Left lung (tissue), 10 donors: ENCODE measurements around the gene KATNBL1. TPM values are rescaled to one million over a fixed set of nuclear protein-coding genes. Genes with fewer than 3 reads are reported as not detected.

Experiments
- ATAC-seq: fragments of 200-7000 bp; cut with Tn5 transposase; one replicate; pipeline ENCODE4 v1.9.1; 2020; ENCODE audit warnings: moderate library complexity
- DNase-seq, 4 donors: peaks; one replicate each; pipeline ENCODE4 v3.0.0-alpha.2; 2013 to 2020
- H3K27ac ChIP-seq, 2 donors: fragments of 200-600 bp; sonication (generic) in 1 of 2; one replicate each; pipeline versions ENCODE4 v1.5.0 to v1.8.0; 2020 to 2021
- H3K27me3 ChIP-seq, 2 donors: fragments of 200-600 bp; sonication (generic) in 1 of 2; one replicate each; pipeline versions ENCODE4 v1.5.0 to v1.8.0; 2020 to 2021
- H3K36me3 ChIP-seq, 2 donors: fragments of 200-600 bp; sonication (generic) in 1 of 2; one replicate each; pipeline versions ENCODE4 v1.5.0 to v1.8.0; 2020 to 2021
- H3K4me1 ChIP-seq, 2 donors: fragments of 200-600 bp; one replicate each; pipeline ENCODE4 v1.8.0; 2021
- H3K4me3 ChIP-seq, 2 donors: fragments of 200-600 bp; sonication (generic) in 1 of 2; one replicate each; pipeline versions ENCODE4 v1.5.0 to v1.8.0; 2020 to 2021; ENCODE audit warnings: mild to moderate bottlenecking in 1 of 2
- H3K9me3 ChIP-seq, 2 donors: fragments of 200-600 bp; sonication (generic) in 1 of 2; one replicate each; pipeline versions ENCODE4 v1.5.0 to v1.8.0; 2020 to 2021
- intact Hi-C, 2 donors: fragments of 100-400 bp; cut with DNase I; formaldehyde crosslinking; loops; one replicate each; pipeline versions ENCODE4 v1.11.2 to v1.14.2; 2022
- polyA plus RNA-seq, 6 donors: library from polyadenylated mRNA; unstranded; fragments of 120-200 nt; gene quantifications; one replicate each; pipeline ENCODE4 v1.2.1, GENCODE V29; 2013; ENCODE audit not compliant: insufficient read length in 6 of 6
- total RNA-seq, 2 donors: library from RNA; stranded (reverse); fragmentation: NEBNext Ultra II Directional; extraction: Animal tissue kit (Norgen Biotek cat#: 25700); gene quantifications; one replicate each; pipeline ENCODE4 v1.2.1, GENCODE V29; 2021
- TF ChIP-seq, protein P1 (sequence below), 2 donors: fragments of 200-600 bp; sonication (generic) in 1 of 2; IDR thresholded peaks; one replicate each; pipeline versions ENCODE4 v1.5.0 to v1.8.0; 2021; ENCODE audit warnings: antibody characterized with exemption in 2 of 2
- donor health status: DM: no; HTN: yes; CAD: no.
- donor health status: DM: no; HTN: no; CAD: no.

Gene KATNBL1
- total and polyA plus RNA-seq, 8 donors: 37.4 to 112 (median 88.0) TPM

- TF ChIP-seq, protein P1, sequence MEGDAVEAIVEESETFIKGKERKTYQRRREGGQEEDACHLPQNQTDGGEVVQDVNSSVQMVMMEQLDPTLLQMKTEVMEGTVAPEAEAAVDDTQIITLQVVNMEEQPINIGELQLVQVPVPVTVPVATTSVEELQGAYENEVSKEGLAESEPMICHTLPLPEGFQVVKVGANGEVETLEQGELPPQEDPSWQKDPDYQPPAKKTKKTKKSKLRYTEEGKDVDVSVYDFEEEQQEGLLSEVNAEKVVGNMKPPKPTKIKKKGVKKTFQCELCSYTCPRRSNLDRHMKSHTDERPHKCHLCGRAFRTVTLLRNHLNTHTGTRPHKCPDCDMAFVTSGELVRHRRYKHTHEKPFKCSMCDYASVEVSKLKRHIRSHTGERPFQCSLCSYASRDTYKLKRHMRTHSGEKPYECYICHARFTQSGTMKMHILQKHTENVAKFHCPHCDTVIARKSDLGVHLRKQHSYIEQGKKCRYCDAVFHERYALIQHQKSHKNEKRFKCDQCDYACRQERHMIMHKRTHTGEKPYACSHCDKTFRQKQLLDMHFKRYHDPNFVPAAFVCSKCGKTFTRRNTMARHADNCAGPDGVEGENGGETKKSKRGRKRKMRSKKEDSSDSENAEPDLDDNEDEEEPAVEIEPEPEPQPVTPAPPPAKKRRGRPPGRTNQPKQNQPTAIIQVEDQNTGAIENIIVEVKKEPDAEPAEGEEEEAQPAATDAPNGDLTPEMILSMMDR (IDR thresholded peaks at IDR 0.05): no peak
- H3K36me3 ChIP-seq: no peaks in the 10 kb centered on the region
These were observed 95.2 kb downstream of the KATNBL1 start for GRCh38 chr15:34114739-34115138.

GRCh38 chr15:34114215-34114614, 95.7 kb downstream of the KATNBL1 start:
- TF ChIP-seq, protein P1 (IDR thresholded peaks at IDR 0.05): no peak
- Histone ChIP-seq H3K4me1 (no peaks in the 10 kb centered on the region), H3K36me3 (no peaks in the 10 kb centered on the region), H3K9me3 (no peaks in the 10 kb centered on the region), H3K4me3 (no peak overlapping the region), H3K27ac (no peak overlapping the region), H3K27me3 (peaks cover 0 to 47% of the 10 kb centered on the region in 2 donors)
- DNase-seq: no peak
- intact Hi-C loops: loop anchor here in 1 of 2 donors (5.0 kb wide), 1 partner anchor 98 kb away; the partner anchor contains the start of gene KATNBL1
- ATAC-seq: no peak

More at GRCh38 chr15:34114739-34115138, 95.2 kb downstream of the KATNBL1 start:
- no peak for DNase-seq
- H3K27me3 ChIP-seq: peaks cover 0 to 47% of the 10 kb centered on the region in 2 donors
- no peaks in the 10 kb centered on the region for H3K4me1 ChIP-seq
- no peak for ATAC-seq
- no peaks in the 10 kb centered on the region for H3K9me3 ChIP-seq
- intact Hi-C loops: loop anchor here in 1 of 2 donors (5.0 kb wide), 1 partner anchor 98 kb away; the partner anchor contains the start of gene KATNBL1
- no peak overlapping the region for H3K27ac ChIP-seq
- H3K4me3 ChIP-seq: no peak overlapping the region

- H3K36me3 ChIP-seq: no peaks in the 10 kb centered on the region
- ATAC-seq: no peak
- no peaks in the 10 kb centered on the region for H3K9me3 ChIP-seq
- peaks cover 0 to 35% of the 10 kb centered on the region in 2 donors for H3K27me3 ChIP-seq
- H3K4me3 ChIP-seq: no peak overlapping the region
- no peaks in the 10 kb centered on the region for H3K4me1 ChIP-seq
- H3K27ac ChIP-seq: no peak overlapping the region
- TF ChIP-seq, protein P1 (IDR thresholded peaks at IDR 0.05): no peak
- DNase-seq: no peak
- intact Hi-C loops: loop anchor here in 1 of 2 donors (5.0 kb wide), 1 partner anchor 101 kb away; the partner anchor contains the start of gene KATNBL1
These were observed 98.4 kb downstream of the KATNBL1 start for GRCh38 chr15:34111488-34111887.

GRCh38 chr15:34109797-34110663, 99.9 kb downstream of the KATNBL1 start:
- Histone ChIP-seq H3K27me3 (peaks cover 0 to 23% of the 10 kb centered on the region in 2 donors), H3K4me3 (no peak overlapping the region), H3K4me1 (no peaks in the 10 kb centered on the region), H3K9me3 (no peaks in the 10 kb centered on the region), H3K27ac (no peak overlapping the region), H3K36me3 (no peaks in the 10 kb centered on the region)
- ATAC-seq: no peak
- intact Hi-C loops: loop anchor here in 1 of 2 donors (5.0 kb wide), 1 partner anchor 102 kb away; the partner anchor contains the start of gene KATNBL1
- DNase-seq: peak in 2 of 4 donors; percentile 8 to 46
- TF ChIP-seq, protein P1 (IDR thresholded peaks at IDR 0.05): peak; percentile 31 to 43

- no peaks in the 10 kb centered on the region for H3K36me3 ChIP-seq
- peaks cover 0 to under 1% of the 10 kb centered on the region in 2 donors for H3K27me3 ChIP-seq
These were observed 102.6 kb downstream of the KATNBL1 start for GRCh38 chr15:34107315-34107714.

More at GRCh38 chr15:34107315-34107714, 102.6 kb downstream of the KATNBL1 start:
- Histone ChIP-seq H3K4me3 (no peak overlapping the region), H3K27ac (no peak overlapping the region), H3K4me1 (no peaks in the 10 kb centered on the region), H3K9me3 (no peaks in the 10 kb centered on the region)
- ATAC-seq (no peak), DNase-seq (no peak)
- TF ChIP-seq, protein P1 (IDR thresholded peaks at IDR 0.05): no peak
- intact Hi-C loops: no loop called here
